ENCODE measurements around the gene SEC16A.

DNA sequence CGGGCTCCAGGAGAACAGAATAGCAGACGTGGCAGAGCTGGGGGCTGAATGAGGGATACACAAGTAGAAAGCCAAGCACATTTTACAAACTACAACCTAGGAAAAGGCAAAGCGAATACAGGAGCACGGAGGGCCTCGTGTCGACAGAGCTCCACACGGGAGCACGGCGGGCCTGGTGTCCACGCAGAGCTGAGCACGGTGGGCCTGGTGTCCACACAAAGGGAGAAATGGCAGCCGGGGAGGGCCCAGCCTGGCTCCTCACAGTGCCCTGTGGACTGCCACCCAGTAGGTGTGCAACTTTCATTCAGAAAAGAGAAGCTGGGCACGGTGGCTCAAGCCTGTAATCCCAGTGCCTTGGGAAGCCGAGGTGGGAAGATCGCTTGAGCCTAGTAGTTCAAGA lies 39.8 kb downstream of the SEC16A start:
- TF ChIP-seq YY1 (IDR thresholded peaks at IDR 0.05; ENCODE audit: insufficient read depth, insufficient read length) (no peak), SUZ12 (IDR thresholded peaks at IDR 0.05; ENCODE audit: extremely low read depth, insufficient read depth, insufficient read length) (no peak)
